H1 (cell line): ENCODE measurements around the gene ELP1. TPM values are rescaled to one million over a fixed set of nuclear protein-coding genes. Genes with fewer than 3 reads are reported as not detected.

Experiments used
- ZNF274 ChIP-seq: IDR thresholded peaks from 2 replicates; pipeline ENCODE4 v1.7.0; 2012; ENCODE audit warnings: low read length, borderline replicate concordance; ENCODE audit errors: extremely low read depth
- polyA plus RNA-seq, 7 experiments: library from polyadenylated mRNA; depleted of rRNA in 3 of 7; stranded (reverse) in 5 of 7; unstranded in 2 of 7; fragments of >200 nt in 5 of 7; fragments of 200-250 nt in 2 of 7; gene quantifications; 1 replicate in 5 of 7; 2 replicates in 1 of 7; 4 replicates in 1 of 7; pipeline versions ENCODE4 v1.2.1 to v1.2.3, GENCODE V29; 2011 to 2013; ENCODE audit warnings: missing spikeins in 2 of 7, mixed read lengths in 2 of 7
- total RNA-seq: library from RNA; stranded (reverse); fragmentation: NEBNext Ultra II Directional; extraction: Animal tissue kit (Norgen Biotek cat#: 25700); gene quantifications from 2 replicates; pipeline ENCODE4 v1.2.1, GENCODE V29; 2021

Gene ELP1
- total and polyA plus RNA-seq, 2 of the 8 experiments (the other 6 are each of a cell fraction or from before 2014, with no cell fraction given): 13.9 to 31.3 TPM

GRCh38 chr9:108911820-108912219 is 22.1 kb downstream of the ELP1 start (continued):
- TF ChIP-seq ZNF274: no peak
